Neural cell (in vitro differentiated cells): ENCODE results near the gene MLLT10.

Source experiments
- POLR2AphosphoS5 ChIP-seq: IDR thresholded peaks from 2 replicates; pipeline ENCODE4 v1.6.1; 2012
- RAD21 ChIP-seq: fragments of 450-650 bp; conservative IDR thresholded peaks from 2 replicates; pipeline ENCODE4 v1.6.1; 2014; ENCODE audit warnings: antibody characterized with exemption, mild to moderate bottlenecking, moderate library complexity
- TF ChIP-seq, protein P1 (sequence below): fragments of 450-650 bp; IDR thresholded peaks from 2 replicates; pipeline ENCODE4 v1.5.1; 2014; ENCODE audit warnings: antibody characterized with exemption, mild to moderate bottlenecking, moderate library complexity; ENCODE audit not compliant: poor library complexity, severe bottlenecking
- TF ChIP-seq, protein P2 (sequence below): IDR thresholded peaks from 2 replicates; pipeline ENCODE4 v1.6.1; 2012; ENCODE audit warnings: borderline replicate concordance

- TF ChIP-seq, protein P1, sequence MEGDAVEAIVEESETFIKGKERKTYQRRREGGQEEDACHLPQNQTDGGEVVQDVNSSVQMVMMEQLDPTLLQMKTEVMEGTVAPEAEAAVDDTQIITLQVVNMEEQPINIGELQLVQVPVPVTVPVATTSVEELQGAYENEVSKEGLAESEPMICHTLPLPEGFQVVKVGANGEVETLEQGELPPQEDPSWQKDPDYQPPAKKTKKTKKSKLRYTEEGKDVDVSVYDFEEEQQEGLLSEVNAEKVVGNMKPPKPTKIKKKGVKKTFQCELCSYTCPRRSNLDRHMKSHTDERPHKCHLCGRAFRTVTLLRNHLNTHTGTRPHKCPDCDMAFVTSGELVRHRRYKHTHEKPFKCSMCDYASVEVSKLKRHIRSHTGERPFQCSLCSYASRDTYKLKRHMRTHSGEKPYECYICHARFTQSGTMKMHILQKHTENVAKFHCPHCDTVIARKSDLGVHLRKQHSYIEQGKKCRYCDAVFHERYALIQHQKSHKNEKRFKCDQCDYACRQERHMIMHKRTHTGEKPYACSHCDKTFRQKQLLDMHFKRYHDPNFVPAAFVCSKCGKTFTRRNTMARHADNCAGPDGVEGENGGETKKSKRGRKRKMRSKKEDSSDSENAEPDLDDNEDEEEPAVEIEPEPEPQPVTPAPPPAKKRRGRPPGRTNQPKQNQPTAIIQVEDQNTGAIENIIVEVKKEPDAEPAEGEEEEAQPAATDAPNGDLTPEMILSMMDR = no peak
- TF ChIP-seq RAD21 = no peak
- TF ChIP-seq POLR2AphosphoS5 = no peak
- TF ChIP-seq, protein P2, sequence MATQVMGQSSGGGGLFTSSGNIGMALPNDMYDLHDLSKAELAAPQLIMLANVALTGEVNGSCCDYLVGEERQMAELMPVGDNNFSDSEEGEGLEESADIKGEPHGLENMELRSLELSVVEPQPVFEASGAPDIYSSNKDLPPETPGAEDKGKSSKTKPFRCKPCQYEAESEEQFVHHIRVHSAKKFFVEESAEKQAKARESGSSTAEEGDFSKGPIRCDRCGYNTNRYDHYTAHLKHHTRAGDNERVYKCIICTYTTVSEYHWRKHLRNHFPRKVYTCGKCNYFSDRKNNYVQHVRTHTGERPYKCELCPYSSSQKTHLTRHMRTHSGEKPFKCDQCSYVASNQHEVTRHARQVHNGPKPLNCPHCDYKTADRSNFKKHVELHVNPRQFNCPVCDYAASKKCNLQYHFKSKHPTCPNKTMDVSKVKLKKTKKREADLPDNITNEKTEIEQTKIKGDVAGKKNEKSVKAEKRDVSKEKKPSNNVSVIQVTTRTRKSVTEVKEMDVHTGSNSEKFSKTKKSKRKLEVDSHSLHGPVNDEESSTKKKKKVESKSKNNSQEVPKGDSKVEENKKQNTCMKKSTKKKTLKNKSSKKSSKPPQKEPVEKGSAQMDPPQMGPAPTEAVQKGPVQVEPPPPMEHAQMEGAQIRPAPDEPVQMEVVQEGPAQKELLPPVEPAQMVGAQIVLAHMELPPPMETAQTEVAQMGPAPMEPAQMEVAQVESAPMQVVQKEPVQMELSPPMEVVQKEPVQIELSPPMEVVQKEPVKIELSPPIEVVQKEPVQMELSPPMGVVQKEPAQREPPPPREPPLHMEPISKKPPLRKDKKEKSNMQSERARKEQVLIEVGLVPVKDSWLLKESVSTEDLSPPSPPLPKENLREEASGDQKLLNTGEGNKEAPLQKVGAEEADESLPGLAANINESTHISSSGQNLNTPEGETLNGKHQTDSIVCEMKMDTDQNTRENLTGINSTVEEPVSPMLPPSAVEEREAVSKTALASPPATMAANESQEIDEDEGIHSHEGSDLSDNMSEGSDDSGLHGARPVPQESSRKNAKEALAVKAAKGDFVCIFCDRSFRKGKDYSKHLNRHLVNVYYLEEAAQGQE = no peak
These were observed 83.2 kb downstream of the MLLT10 start for GRCh38 chr10:21617267-21617666.
